ENCODE results near the gene TPRG1L. TPM values are rescaled to one million over a fixed set of nuclear protein-coding genes. Genes with fewer than 3 reads are reported as not detected.

Gene TPRG1L
- total and polyA plus RNA-seq, 8 donors = 16.4 to 33.3 (median 21.8) TPM

DNA sequence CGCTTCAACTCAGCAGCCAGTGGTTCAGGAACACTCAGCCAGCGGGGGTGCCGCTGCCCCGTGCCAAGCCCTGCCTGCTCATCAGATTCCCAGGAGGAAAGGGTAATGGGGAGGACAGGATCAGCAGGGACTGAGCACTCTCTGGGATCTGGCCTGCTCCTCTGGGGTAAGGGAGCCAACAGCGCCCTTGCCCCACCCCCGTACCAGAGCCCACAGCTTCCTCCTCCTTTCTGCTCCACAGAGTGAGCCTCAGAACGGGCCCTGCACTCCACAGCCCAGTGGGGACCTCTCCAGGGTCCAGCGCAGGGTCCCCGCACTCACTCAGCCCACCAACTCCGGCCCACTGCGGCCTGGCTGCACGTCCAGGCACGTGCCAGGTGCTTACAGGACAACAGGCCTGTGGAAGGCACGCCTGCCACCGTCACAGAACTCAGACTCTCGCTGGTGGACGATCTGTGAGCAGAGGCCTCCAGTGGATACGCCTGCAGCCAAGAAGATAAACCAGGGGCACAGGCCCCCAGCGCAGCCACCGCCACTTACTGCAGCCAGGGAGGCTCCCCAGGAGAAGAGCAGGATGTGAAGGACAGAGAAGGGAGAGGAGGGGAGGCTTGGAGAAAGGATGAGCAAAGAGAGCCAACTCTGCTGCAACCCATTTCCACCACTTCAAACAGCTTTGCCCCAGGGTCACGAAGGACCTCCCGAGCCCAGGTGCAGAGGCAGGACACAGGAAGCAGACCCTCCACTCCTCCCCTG is 15.6 kb upstream of the TPRG1L start:
- H3K36me3 ChIP-seq = no peaks in the 10 kb centered on the region
- DNase-seq (peak in 1 of 6 donors; percentile 71), FAIRE-seq (no peak), ATAC-seq (no peak)
- intact Hi-C loops (cut with DNase I) = no loop called here
- TF ChIP-seq, protein P1, sequence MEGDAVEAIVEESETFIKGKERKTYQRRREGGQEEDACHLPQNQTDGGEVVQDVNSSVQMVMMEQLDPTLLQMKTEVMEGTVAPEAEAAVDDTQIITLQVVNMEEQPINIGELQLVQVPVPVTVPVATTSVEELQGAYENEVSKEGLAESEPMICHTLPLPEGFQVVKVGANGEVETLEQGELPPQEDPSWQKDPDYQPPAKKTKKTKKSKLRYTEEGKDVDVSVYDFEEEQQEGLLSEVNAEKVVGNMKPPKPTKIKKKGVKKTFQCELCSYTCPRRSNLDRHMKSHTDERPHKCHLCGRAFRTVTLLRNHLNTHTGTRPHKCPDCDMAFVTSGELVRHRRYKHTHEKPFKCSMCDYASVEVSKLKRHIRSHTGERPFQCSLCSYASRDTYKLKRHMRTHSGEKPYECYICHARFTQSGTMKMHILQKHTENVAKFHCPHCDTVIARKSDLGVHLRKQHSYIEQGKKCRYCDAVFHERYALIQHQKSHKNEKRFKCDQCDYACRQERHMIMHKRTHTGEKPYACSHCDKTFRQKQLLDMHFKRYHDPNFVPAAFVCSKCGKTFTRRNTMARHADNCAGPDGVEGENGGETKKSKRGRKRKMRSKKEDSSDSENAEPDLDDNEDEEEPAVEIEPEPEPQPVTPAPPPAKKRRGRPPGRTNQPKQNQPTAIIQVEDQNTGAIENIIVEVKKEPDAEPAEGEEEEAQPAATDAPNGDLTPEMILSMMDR (IDR thresholded peaks at IDR 0.05) = no peak
- H3K9me3 ChIP-seq = no peaks in the 10 kb centered on the region
- 68 to 73% methylated on average over 22 of the region's 22 CpGs for WGBS, 2 donors
- H3K4me3 ChIP-seq = no peak overlapping the region
- peaks cover 0 to 8% (median 0%) of the 10 kb centered on the region in 4 donors for H3K27me3 ChIP-seq
- no peak overlapping the region for H3K27ac ChIP-seq
- H3K4me1 ChIP-seq = peaks cover 6 to 10% (median 6%) of the 10 kb centered on the region in 3 donors

DNA sequence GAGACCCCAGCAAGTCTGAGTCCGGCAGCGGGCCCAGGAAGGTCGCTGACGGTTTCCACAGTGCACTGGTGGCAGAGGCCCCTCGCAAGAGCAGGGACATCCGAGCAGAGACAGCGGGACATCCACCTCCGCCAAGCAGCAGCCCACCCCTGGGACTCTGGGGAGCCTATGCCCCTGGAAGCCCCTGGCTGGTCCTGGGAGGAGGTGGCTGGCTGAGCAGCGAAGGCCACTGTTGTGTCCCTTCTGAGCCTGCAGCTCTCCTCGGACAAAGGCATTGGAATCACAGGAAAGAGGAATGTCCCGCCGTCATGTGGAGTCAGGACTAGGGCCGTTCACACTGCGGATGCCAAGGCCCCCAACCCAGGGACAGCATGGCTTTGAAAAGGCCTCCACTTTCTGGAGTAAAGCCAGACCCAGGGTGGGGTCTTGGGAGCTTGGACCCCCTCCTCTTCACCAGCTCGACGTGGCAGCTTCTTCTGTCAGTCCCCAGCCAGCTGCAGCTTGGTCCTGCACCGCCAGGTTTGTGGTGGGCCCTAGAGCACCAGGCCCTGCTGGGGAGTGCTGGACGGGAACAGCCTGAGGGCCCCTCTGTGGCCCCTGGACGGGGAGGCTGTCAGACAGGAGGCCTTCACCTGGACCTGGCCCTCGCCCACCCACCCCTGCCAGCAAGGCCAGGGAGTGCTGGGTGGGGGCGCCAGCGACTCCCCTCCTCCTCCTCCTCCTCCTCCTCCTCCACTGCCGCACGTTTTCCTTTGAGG is 14.9 kb upstream of the TPRG1L start:
- H3K36me3 ChIP-seq = no peaks in the 10 kb centered on the region
- H3K27ac ChIP-seq = no peak overlapping the region
- peaks cover 0 to 8% (median 0%) of the 10 kb centered on the region in 4 donors for H3K27me3 ChIP-seq
- ATAC-seq = no peak
- no peak overlapping the region for H3K4me3 ChIP-seq
- H3K9me3 ChIP-seq = no peaks in the 10 kb centered on the region
- intact Hi-C loops (cut with DNase I) = no loop called here
- TF ChIP-seq, protein P1 (IDR thresholded peaks at IDR 0.05) = no peak
- H3K4me1 ChIP-seq = peaks cover 6 to 10% (median 6%) of the 10 kb centered on the region in 3 donors
- WGBS, 2 donors = 52 to 69% methylated on average over 20 to 24 of the region's 24 CpGs
- no peak for FAIRE-seq
- peak in 1 of 6 donors; percentile 68 for DNase-seq

DNA sequence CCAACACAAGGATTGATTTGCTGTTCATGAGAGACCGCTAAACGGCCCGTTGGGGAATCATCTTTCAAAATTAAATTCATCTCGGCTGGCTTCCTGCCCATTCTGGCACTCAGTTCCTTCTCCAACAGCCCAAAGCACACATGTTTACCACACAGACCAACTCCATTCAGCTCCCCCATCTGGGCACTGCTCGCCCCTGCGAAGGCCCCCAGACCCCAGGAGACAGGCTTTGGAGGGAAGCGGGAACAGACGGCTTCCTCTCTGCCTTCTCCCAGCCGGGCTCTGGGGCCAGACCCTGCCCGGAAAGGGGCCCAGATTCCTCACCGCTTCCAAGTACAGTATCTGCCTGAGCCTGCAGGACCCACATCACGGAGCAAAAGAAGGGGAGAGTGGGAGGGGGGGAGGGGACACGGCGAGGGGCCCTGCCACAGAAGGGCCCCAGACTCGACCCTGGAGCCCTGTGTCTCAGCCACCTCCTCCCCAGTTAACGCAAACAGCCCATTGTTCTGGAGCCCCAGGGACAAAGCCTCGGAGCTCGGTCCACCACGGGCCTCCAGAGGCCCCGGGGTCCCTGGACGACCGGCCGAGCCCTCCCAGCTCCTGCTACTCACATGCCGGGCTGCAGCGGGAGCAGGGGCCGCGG is 14.2 kb upstream of the TPRG1L start:
- Histone ChIP-seq H3K36me3 (no peaks in the 10 kb centered on the region), H3K4me3 (peak overlapping the region in 3 of 4 donors; percentile 20 to 46 (median 26)), H3K27ac (no peak overlapping the region), H3K27me3 (peaks cover 0 to 8% (median 0%) of the 10 kb centered on the region in 4 donors), H3K4me1 (peaks cover 6 to 10% (median 6%) of the 10 kb centered on the region in 3 donors), H3K9me3 (no peaks in the 10 kb centered on the region)
- ATAC-seq (peak in 1 of 4 donors; percentile 9), FAIRE-seq (no peak), DNase-seq (peak in 1 of 6 donors; percentile 48)
- 3 to 4% methylated on average over 27 of the region's 27 CpGs for WGBS, 2 donors
- intact Hi-C loops (cut with DNase I) = no loop called here
- TF ChIP-seq, protein P1 (IDR thresholded peaks at IDR 0.05) = no peak

DNA sequence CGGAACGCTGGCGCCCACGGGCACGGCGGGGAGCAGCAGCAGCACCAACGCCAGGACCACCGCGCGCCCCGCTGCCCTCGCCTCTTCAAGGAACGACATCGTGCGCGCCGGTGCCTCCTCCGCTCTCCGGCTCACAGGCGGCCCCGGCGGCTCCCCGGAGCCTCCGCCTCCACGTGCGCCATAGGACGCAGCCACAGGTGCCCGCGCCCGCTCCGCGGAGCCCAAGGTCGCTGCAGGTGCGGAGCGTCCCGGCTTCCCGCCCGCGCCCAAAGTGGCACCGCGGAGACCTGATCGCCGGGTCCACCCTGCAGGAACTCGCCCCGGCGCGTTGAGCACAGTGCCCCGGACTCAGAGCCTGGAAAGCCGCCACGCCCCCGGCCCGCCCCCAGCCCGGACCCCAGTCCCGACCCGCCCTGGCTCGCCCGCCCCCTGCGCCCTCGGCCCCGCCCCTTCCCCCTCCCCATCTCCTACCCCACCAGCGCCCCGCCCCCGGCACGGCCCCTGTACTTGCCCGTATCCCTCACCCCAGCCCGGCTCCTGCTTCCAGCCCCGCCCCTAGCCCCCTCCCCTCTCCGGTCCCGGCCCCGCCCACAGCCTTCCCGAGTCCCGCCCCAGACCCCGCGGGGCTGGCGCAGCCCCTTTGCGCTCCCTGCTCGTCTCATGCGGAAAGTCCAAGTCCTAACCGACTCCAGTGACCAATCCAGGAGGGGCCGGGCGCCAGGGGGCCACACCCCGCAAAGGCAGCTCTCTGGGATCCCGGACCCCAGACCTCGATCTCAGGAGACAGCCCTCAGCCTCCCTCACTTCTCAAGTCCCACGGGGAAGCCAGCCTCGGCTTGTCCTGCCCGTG is 13.4 kb upstream of the TPRG1L start, which contains the start of gene MEGF6:
Gene MEGF6 (minus strand): TSS at position 339 of the 850 bp plus-strand sequence. CDS start 240 bp downstream, at position 99.
- 1 to 2% methylated on average over 39 to 87 of the region's 87 CpGs for WGBS, 2 donors
- Histone ChIP-seq H3K36me3 (no peaks in the 10 kb centered on the region), H3K4me1 (peaks cover 6 to 10% (median 6%) of the 10 kb centered on the region in 3 donors), H3K9me3 (no peaks in the 10 kb centered on the region), H3K4me3 (peak within 1 kb of the TSS; percentile 18 to 46 (median 23)), H3K27ac (no peak within 1 kb of the TSS), H3K27me3 (peaks cover 0 to 8% (median 0%) of the 10 kb centered on the region in 4 donors)
- TF ChIP-seq, protein P1 (IDR thresholded peaks at IDR 0.05) = no peak
- FAIRE-seq (no peak), DNase-seq (peak in 5 of 6 donors; percentile 43 to 85 (median 74)), ATAC-seq (peak; percentile 79 to 92 (median 82))
- intact Hi-C loops (cut with DNase I) = no loop called here
